HG03520 (cell line): ENCODE results near the gene TCF4.

Experiments used
- ATAC-seq: cut with Tn5 transposase; IDR thresholded peaks from one replicate; pipeline ENCODE4 v1.9.1; 2021; ENCODE audit warnings: mild to moderate bottlenecking, moderate library complexity; ENCODE audit not compliant: unreplicated experiment

TCF4 gene

GRCh38 chr18:55547705-55548056, 40.3 kb downstream of the TCF4 start:
- ATAC-seq: no peak

- ATAC-seq: no peak
Measured at GRCh38 chr18:55546851-55547704, 40.9 kb downstream of the TCF4 start.

GRCh38 chr18:55544014-55544413, 44.0 kb downstream of the TCF4 start:
- ATAC-seq: no peak

GRCh38 chr18:55543130-55543704, 44.8 kb downstream of the TCF4 start:
- ATAC-seq: no peak

- ATAC-seq: no peak
Measured at GRCh38 chr18:55541571-55541970, 46.4 kb downstream of the TCF4 start.

GRCh38 chr18:55539240-55539639, 48.8 kb downstream of the TCF4 start:
- ATAC-seq: no peak

- ATAC-seq: no peak
Measured at GRCh38 chr18:55534996-55535395, 53.0 kb downstream of the TCF4 start.

GRCh38 chr18:55534547-55534946, 53.4 kb downstream of the TCF4 start:
- no peak for ATAC-seq

- ATAC-seq: no peak
Measured at GRCh38 chr18:55530166-55530565, 57.8 kb downstream of the TCF4 start.

- ATAC-seq: no peak
Measured at GRCh38 chr18:55529581-55529980, 58.4 kb downstream of the TCF4 start.

GRCh38 chr18:55525845-55526244, 62.1 kb downstream of the TCF4 start:
- no peak for ATAC-seq

- no peak for ATAC-seq
Measured at GRCh38 chr18:55524353-55525073, 63.5 kb downstream of the TCF4 start.

GRCh38 chr18:55523001-55523400, 65.0 kb downstream of the TCF4 start:
- no peak for ATAC-seq

GRCh38 chr18:55522011-55522410, 66.0 kb downstream of the TCF4 start:
- ATAC-seq: peak; percentile 58

GRCh38 chr18:55517055-55517454, 70.9 kb downstream of the TCF4 start:
- no peak for ATAC-seq

GRCh38 chr18:55515941-55516710, 71.9 kb downstream of the TCF4 start:
- no peak for ATAC-seq

- ATAC-seq: no peak
Measured at GRCh38 chr18:55515214-55515613, 72.8 kb downstream of the TCF4 start.

GRCh38 chr18:55513161-55513560, 74.8 kb downstream of the TCF4 start:
- ATAC-seq: no peak

GRCh38 chr18:55511277-55511676, 76.7 kb downstream of the TCF4 start:
- no peak for ATAC-seq

- no peak for ATAC-seq
Measured at GRCh38 chr18:55510809-55511208, 77.2 kb downstream of the TCF4 start.

GRCh38 chr18:55509631-55510324, 78.2 kb downstream of the TCF4 start:
- ATAC-seq: peak; percentile 85
